ENCODE measurements around the gene CFAP299.

The CFAP299 gene

DNA sequence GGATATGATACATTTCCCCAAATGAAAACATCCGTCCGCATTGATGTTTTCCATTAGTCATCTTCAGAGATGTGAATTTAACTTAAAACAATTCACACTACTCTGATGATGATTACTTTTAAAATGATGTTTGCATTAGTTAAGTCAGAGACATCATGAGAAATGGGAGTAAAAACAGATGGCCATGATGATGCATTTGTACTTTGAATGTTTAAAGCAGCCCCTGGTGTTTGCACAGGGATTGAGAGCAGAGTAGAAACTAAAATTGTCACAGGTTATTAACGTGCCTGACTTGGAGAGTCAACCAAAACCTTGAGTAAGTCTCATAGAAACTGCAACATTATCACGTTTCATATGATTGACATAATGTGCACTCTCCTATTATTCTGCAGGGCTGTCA, 117.2 kb downstream of the CFAP299 start:
- DNase-seq, result no peak

DNA sequence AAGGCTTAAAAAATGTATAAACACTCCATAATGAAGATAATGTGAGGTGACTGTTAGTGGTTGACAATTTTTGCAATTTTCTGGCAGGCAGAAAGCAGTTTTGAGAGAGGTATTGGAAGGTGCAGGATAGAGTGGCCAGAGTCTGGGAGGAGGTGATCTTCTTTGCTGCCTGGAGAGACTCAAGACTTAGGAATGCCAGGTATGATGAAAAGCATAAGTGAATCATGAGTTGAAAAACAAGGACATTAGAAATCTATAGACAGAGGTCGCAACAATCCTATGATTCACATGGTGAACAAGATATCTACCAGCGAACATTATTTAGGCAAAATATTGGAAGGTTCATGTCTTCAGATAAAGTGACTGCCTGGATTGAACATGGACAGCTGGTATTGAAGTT, 118.5 kb downstream of the CFAP299 start:
- no peak for DNase-seq

DNA sequence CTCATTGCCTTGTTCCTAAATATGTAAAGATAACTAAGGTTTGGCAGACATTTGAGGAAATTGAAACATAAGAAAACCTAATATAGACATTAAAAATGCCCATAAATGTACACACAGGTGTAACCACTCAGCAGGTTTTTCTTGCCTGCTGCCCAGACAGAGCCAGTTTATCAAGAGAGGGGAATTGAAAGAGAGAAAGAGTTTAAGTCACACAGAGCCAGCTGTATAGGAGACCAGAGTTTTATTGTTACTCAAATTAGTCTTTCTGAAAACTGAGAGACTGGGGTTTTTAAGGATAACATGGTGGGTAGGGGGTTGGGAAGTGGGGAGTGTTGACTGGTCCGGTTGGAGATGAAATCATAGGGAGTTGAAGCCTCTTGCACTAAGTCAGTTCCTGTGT, 119.0 kb downstream of the CFAP299 start:
- no peak for DNase-seq

DNA sequence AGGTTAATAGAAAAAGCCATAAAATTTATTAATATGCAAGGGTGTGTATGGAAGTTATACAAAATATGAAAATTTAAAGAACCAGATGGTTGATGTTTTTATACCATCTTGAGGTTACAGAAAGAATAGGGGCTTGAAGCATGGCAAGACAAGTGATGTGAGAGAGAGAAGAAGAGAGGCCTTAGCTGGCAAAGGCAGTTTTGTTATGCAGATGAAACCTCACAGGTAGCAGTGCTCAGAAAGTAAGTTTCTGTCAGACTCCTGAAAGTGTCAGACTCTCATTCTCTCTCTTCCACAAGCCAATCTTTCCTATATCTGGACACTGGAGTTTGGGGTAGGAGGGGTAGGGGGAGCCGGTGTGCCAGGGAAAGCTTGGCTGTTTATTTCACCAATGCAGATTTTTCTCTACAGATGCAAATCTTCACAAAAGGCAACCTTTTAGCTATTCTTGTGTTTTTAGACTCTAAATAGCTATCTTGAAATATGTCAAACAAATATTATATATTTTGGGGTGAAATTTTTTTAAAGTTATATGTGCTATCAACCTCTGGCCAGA, 124.5 kb downstream of the CFAP299 start:
- no peak for DNase-seq

DNA sequence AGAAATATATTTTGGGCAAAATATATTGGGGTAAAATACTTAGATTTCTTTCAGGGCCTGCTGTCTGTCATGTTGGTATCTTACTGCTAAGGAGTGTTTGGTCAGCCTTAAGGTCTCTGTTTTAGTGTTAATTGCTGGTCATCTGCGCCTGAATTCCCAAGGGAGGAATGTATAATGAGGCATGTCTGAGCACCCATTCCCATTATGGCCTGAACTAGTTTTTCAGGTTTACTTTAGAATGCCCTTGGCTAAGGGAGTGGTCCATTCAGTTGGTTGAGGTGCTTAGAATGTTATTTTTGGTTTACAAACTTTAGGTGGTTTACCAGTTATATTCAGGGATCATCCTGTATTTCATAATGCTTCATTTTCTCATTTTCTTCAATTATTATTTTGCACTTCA, 125.9 kb downstream of the CFAP299 start:
- no peak for DNase-seq

DNA sequence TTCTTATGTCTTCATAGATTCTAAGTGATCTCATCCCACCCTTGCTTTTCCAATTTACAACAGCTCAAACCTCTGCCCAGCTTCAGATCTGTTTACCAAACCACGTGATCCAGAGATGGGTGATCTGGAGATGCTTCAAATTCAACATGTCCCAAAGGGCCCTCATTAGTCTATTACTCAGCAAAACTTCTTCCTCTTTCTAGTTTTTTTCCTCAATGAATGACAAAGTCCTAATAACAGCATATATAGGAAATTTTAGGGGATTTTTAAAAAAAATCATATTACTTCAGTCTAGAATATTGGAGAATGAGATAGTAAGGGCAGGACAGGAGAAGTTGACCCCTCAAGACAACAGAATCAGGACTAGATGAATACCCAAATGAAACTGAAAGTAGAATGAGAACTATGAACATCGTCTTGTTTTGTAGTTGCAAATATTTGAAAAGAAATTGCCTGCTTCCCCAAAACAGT, 127.1 kb downstream of the CFAP299 start:
- no peak for DNase-seq

DNA sequence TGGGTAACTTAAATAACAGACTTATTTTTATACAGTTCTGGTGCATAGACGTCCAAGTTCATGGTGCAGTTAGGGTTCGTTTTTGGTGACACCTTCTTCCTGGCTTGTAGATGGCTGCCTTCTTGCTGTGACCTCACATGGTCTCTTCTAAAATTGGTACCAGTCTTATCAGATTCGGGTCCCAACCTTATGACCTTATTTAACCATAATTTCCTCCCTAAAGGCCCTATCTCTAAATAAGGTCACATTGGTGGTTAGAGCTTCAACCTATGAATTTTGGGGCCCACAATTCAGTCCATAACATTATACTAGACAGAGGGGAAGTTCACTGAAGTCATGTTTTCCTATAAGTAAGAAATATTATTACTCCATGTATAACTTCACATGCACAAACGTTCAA, 128.0 kb downstream of the CFAP299 start:
- no peak for DNase-seq

DNA sequence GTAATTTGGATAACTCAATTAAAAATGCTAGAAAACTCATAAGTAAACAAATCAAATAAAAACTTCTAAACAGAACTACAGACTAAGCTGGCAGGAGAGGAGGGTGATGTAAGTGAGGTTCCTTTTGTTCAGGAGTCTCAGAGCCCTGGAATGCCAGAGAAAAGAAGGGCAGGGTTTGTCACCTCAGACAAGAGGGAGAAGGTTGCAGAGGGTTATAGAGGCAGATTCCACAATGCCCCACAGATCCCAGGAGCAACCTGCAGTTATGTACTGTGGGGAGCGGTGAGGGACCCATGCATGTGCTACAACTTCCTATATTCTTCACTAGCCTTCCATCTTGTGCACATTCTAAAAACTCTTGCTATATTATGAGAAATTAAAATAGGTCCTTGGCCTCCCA, 129.7 kb downstream of the CFAP299 start:
- no peak for DNase-seq

DNA sequence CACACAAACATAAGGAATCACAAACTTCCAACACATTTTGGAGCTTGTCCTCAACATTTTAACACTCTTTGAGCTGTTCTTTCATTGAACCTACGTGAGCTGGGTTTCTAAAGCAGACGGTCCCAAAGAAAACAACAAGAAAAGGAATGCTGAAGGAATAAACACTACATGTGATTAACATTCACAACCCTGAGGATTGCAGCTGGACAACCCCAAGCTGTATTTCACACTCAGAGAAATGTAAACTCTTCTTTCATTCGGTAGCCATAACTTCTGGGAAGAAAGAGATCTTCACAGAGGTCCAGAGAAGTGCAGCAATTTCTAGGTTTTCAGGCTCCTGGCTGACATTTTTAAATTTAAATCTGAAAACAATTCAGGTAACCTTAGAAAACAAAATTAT, 130.2 kb downstream of the CFAP299 start:
- DNase-seq, result no peak

DNA sequence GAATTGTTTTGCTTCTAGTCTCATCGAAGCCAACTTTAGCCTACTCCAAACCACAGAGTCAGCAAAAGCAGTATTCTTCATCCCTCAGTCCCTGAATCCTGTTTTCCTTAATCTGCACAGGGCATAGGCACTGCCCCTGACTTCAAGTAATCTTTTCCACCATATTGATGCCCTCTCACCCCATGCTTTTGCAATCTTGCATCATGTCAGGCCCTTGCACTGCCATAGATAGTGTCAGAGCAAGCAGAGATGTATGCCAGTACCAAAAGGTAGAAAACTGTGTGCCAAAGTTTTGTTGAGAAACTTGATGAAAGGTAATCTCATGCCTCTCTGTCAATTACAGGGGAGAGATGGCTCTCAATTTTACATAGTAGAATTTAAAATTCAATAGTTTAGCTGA, 131.1 kb downstream of the CFAP299 start:
- no peak for DNase-seq

DNA sequence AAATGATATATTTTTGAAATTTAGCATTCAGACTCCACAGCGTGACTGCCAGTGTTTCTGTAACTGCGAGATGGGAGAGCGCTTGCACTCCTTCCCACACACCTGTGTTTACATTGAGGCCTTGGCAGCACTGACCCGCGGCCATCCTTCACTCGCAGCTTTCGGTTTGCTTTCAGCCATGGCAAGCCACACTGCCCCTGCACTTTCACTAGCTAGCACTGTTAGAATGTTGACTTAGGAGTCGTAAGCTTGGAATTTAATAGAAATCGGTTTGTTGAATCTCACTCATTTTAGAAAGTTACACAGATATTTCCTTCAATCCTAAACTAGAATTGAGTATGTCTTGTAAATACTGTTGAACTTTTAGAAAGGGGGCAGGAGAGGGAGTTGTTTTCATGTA, 136.2 kb downstream of the CFAP299 start:
- no peak for DNase-seq

DNA sequence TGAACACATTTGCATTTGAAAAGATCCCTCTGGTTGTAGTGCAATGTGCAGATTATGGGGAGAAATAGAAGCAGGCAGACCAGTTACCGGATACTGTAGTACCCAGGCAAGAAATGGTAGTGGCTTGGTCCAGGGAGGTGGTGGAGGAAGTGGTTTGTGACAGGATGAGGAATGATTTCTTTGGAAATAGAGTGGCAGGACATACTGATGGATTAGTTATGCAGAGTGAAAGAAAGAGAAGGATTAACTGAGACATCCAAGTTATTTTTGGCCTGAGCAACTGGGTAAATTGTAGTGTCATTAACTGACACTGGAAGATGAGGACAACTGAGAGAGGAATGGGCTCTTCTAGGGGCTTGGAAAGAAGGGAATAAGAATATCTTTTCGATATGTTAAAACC, 139.7 kb downstream of the CFAP299 start:
- DNase-seq, result no peak

DNA sequence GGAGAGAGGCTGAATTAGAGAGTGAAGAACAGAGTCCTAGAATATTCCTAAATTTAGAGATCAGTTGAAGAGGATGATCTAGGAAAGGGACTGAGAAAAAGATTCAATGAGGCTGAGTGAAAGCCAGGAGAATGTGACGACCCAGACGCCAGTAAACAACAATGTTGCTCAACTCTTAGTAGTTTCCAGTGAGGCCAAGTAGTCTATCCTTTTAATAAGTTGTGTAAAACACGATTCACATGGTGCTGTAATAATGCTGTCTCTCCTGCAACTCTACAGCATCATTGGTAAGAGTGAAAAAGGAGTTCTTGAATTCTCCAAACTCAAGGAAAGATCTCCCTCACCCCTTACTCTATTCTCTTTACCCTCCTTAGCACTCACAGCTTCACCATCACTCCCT, 140.3 kb downstream of the CFAP299 start:
- DNase-seq, result no peak

DNA sequence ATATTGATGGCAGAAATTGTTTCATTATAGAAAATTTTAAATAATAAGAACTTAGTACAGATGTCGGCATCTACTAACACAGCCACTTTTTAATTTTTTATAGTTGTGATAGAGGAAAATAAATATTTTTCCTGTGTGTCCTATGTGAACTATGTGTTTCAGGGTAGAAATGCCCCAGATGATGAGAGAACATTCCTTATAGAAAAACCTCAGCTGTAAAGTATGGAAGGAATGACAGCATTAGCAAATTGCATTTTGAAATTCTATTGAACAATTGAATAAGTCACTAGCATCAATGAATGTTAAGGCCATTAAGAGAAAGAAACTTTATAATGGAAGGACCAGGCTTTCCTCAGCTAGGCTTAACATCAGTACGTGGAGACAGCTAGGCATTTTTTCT, 149.2 kb downstream of the CFAP299 start:
- no peak for DNase-seq

DNA sequence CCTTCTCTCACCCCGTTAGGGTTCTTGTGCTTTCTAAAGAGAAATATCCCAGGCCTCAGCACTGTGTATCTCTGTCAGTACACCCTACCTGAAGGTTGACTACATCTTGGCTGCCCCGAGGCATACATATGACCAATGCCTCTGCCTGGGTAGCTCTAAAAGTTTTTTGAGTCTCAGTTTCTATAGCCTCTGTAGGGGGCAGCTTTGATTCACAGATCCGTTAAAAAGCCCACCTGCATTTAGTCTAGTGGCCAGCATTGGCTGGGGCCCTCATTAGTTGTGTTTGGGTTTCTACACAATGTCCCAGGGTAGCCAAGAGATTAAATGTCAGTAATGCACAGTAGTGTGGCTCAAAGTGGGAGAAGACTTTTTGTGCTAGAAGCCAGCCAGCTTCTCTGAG, 151.1 kb downstream of the CFAP299 start:
- DNase-seq, result no peak

DNA sequence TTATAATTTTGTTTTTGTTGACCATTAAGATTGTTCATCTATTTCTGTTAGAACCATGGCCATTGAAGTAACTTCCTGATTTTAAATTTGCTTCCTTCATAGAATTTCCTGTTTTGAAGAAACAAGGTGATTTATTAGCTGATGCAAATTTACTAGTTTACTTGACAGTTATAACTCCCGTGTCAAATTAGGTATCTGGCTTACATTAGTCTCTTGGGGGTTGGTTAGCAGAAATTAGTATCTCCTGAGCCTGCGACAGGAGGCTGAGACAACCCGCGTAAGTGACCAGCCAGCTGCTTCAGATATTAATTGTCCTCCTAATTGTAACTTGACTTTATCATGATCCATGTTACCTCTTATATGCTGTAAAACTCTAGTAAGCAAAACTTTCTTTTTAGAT, 154.3 kb downstream of the CFAP299 start:
- DNase-seq, result no peak

DNA sequence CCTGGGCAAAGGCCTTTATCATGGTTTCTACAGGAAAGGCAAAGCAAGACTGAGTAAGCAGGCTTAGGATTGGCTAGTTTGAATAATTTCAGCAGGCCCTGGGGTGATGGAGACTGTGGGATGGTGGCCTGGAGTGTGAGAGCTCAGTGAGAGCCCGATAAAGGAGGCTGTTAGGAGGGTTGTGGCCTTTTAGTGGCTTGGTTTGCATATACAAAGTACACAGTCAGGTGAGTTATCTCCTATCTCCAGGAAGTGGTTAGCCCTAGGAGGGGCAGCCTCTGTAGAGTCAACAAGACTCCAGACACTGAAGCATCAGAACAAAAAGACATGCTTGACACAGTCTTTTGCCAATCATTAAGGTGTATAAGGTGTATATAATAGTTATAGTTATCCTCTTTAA, 157.2 kb downstream of the CFAP299 start:
- DNase-seq, result peak; percentile 8

DNA sequence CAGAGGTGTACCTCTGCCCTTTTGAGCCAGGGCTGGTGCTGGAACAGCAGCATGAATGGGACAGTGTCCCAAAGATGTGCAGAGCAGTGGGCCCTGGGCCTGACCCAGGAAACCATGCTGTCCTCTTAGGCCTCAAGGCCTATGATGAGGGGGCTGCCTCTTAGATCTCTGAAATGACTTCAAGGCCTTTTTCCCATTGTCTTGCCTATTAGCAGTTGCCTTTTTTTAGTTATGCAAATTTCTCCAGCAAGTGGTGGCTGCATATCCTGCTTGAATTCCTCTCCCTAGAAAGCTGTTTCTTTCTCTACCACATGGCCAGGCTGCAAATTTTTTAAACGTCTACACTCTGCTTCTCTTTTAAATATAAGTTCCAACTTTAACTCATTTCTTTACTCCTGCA, 160.3 kb downstream of the CFAP299 start:
- DNase-seq, result no peak

DNA sequence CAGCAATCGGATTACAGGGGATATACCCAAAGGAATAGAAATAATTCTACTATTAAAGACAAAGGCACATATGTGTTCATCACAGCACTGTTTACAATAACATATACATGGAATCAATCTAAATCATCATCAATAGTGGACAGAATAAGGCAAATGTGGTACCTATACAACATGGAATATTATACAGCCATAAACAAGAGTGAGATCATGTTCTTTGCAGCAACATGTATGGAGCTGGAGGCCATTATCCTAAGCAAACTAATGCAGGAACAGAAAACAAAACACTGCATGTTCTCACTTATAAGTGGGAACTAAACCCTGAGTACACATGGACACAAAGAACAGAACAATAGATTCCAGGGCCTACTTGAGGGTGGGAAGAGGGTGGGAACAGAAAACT, 163.2 kb downstream of the CFAP299 start:
- no peak for DNase-seq

DNA sequence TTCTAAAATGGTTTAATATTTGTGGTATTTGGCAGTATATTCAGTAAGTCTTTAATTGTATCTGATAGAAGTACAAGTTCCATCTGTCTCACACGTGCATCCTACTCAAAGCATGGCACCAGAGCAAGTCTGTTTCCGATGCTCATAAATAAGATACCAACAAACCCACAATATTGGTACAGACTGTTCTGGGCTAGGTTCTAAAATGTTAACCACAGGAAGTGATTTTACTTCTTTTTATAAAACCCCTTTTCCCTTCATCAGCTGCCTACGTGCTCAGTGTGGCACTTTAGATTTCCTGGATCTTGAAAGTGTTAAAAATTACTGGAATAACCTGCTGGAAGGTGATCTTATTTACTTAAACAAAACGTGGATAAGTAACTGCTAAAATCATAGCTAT, 165.1 kb downstream of the CFAP299 start:
- no peak for DNase-seq

DNA sequence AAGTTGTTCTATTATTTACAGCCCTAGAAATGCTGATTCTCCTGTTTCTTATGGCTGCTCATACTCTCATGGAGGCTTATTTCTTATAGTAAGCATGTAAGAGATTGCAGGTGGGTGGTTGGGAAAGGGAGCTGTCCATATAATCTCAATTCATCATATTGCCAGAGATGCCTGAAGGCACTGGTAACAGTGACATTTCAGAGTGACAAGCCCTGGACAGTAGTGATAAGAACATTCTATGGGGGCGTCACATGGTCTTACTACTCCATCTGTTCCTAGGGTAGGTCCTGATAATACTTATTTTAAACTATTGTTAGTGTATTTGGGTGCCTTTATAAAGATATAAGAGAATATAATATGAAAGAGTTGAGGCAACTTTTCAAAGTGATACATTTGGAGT, 171.5 kb downstream of the CFAP299 start:
- DNase-seq, result no peak

DNA sequence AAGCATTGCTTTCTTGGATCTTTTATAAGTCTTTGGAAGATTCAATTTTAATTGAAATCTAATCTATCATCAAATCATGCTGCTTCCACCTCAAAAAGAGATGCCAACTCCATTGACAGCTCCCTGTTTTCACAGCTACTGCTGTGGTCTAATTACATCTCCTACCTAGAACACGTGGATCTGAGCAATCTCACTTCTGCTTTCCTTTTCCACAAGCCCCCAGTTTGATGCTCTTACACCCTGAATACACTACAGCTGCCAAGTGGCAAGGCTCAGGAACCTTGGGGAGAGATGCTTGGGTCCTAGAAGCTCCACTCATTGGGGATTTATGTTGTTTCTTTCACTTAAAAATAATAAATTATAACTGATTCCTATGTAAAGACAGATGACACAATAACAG, 172.0 kb downstream of the CFAP299 start:
- no peak for DNase-seq

DNA sequence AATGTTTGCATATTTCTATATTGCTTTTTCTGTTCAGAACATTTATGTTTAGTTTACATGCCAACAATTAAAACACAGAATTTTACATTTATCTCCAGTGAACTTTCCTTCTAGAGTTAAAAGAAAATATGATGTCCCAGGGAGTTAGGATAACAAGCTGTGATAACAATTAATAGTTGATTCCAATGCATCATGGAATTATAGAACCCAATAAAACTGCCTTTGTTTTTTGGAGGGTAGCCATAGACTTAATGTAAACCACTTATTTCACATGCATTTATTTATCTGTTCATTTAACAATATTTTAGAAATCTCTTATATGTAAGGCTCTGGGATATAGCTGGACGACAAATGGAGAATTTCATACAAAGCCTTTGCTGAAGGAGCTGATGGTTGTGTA, 180.0 kb downstream of the CFAP299 start:
- DNase-seq, result no peak

DNA sequence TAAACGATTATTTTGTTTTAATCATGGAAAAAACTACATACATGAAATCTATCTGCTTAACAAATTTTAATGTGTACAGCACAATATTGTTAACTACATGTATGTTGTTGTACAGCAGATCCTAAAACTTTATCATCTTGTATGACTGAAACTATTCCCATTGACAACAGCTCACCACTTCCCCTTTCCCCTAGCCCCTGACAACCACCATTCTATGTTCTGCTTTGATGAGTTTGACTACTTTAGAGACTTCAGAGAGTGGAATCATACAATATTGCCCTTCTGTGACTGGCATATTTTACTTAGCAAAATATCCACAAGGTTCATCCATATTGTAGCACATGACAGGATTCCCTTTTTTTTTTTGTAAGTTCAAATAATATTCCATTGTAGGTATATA, 185.9 kb downstream of the CFAP299 start:
- no peak for DNase-seq

DNA sequence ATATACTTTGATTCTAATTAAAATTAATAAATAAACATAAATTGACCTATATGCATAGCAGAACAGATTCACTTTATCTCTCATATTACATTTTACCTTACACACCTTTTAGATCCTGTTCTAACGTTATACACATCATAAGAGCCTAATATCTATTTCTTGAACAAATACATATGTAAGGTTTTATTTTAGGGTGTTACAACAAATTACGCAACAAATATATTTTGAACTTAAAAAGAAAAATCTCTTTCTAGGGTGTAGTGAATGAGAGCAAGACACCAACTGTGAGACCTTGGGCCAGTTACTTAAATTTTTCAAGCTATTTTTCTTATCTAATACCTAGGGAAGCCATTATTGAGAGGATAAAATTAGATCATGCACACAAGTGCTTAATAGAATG, 191.2 kb downstream of the CFAP299 start:
- DNase-seq, result no peak

DNA sequence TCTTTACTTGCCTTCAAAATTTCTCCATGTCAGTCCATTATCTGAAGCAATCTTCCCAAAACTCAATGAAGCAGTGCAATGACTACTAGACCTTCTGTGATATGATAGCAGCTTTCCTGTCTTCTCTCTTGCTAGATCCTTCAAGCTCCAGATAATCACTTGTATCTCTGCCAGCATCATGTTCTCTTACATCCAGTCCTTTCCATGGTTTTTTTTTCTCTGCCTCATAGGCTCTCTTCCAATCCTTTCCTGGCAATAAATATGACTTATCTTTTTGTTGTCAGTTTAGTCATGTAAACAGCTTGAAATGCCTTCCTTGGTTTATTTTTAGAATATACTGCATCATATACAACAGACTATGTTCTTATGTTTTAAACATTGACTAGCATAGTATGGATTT, 193.5 kb downstream of the CFAP299 start:
- no peak for DNase-seq
